GM19467 (cell line): ENCODE data around the gene PHRF1.
A peak's percentile ranks its signal among the peaks of the same experiment; 100 is the strongest.

Experiments used
- ATAC-seq: cut with Tn5 transposase; IDR thresholded peaks from one replicate; pipeline ENCODE4 v1.9.1; 2021; ENCODE audit warnings: mild to moderate bottlenecking, moderate library complexity; ENCODE audit not compliant: unreplicated experiment

Gene PHRF1

DNA sequence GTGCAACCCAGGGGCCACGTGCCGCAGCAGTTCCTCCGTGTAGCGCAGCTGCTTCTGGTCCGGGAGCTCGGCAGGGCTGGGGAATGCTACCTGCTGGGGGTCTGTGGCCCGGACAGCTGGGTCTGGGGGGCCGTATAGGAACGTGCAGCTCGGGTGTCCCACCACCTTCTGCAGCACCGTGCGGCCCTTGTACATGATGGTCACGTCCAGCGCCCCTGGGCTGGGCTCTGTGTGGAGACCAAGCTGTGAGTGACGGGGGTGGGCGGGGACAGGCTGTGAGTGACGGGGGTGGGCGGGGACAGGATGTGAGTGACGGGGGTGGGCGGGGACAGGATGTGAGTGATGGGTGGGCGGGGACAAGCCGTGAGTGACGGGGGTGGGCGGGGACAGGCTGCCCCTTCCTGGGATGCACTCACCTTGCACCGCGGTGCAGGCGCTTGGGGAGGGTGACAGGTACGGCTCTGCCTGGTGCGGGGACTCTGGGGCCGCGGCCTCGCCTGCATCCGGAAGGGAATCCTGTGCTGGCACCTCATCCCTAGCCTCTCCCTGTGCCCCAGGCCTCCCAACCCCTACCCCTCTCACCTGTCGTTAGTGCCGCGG, 37.2 kb downstream of the PHRF1 start:
- ATAC-seq, result no peak

GRCh38 chr11:614021-614622, 37.9 kb downstream of the PHRF1 start:
- no peak for ATAC-seq

GRCh38 chr11:614623-615503, 38.6 kb downstream of the PHRF1 start:
- no peak for ATAC-seq

GRCh38 chr11:615504-616319, 39.4 kb downstream of the PHRF1 start, which contains the start of gene IRF7:
IRF7 (minus strand) TSS chr11:615950; CDS start chr11:615364, 586 bp downstream.
- ATAC-seq, result peak; percentile 76

- ATAC-seq, result no peak
Measured at GRCh38 chr11:616320-617198, 40.3 kb downstream of the PHRF1 start.

GRCh38 chr11:617199-617911, 41.1 kb downstream of the PHRF1 start:
- ATAC-seq, result no peak

GRCh38 chr11:617912-618682, 41.8 kb downstream of the PHRF1 start:
- ATAC-seq, result no peak

DNA sequence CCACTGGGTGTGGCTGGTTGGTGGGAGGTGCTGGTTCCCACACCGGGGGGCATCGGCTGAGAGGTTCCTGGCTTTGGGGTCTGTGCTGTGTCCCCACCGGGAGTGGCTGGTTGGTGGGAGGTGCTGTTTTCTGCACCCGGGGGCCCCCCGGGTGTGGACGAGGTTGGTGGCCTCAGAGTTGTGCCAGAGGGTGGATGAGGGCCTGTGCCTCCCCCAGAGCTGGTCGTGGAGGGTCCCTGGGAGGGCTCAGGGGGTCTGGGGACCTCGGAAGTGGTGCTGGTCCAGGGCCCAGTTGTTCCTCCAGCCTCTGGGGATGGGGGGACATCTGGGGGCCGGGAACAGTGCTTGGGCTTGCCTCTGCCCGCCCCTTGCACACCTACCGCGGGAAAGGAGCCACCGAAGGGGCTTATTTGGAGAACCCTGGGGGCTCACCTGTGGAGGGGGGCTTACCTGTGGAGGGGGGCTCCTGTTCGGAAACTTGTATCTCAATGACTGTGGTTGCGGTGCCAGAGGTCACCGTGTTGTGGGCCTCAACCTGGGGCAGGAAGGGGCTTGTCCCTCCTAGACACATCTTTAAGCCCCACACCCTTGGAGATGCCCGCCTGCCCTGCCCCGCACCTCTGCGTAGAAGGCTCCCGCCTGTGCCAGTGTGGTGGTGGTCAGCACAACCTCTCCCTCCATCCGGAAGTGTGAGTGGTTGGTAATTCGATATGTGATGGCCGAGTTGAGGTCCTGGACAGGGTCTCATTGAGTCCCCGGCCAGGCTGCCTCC, 42.8 kb downstream of the PHRF1 start:
- ATAC-seq, result no peak

DNA sequence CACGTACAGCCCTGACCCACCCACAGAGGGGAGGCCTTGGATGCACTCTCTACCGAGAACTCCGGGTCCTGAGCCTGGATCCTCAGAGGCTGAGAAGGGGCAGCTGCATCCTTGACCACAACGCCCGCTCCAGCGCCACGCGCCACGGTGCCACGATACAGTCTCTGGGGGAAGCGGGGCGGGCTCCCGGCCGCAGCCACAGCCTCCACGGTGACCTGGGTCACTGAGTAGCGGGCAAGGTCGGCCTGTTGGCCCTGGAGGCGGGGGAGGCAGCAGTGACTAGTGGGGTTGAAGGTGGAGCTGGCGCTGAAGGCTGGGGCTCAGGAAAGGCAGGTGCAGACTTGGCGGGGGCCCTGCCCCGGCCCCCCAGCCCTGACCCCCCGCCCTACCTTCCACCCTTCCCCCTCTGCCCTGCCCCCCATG, 43.4 kb downstream of the PHRF1 start:
- ATAC-seq, result no peak

GRCh38 chr11:620201-620600, 43.9 kb downstream of the PHRF1 start:
- ATAC-seq, result no peak

- ATAC-seq, result no peak
Measured at GRCh38 chr11:620935-621814, 44.9 kb downstream of the PHRF1 start.

- no peak for ATAC-seq
Measured at GRCh38 chr11:621838-622237, 45.6 kb downstream of the PHRF1 start.

DNA sequence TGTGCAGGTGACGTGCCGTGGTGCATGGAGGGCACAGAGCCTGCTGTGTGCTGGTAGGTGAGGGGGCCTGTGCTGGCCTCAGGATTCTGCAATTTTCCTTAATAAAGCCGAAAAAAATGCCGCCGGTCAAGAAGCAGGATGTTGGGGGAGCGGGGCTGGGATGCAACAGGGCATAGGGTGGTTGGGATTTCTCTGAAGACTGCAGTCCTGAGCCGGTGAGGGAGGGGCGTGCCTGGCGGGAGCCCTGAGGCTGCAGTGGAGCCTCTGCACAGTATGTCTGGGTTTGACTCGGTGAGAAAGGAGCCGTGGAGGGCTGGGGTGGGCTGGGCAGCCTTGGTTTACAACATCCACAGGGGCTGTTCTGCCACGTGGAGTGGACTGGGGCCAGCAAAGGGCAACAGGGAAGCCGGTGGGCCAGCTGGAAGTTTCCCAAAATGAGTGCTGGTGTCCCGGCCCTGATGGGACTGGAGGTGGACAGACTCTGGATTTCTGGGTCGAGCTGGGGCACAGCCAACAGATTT, 47.1 kb downstream of the PHRF1 start:
- ATAC-seq, result no peak

GRCh38 chr11:623999-624704, 47.9 kb downstream of the PHRF1 start:
- ATAC-seq, result no peak

DNA sequence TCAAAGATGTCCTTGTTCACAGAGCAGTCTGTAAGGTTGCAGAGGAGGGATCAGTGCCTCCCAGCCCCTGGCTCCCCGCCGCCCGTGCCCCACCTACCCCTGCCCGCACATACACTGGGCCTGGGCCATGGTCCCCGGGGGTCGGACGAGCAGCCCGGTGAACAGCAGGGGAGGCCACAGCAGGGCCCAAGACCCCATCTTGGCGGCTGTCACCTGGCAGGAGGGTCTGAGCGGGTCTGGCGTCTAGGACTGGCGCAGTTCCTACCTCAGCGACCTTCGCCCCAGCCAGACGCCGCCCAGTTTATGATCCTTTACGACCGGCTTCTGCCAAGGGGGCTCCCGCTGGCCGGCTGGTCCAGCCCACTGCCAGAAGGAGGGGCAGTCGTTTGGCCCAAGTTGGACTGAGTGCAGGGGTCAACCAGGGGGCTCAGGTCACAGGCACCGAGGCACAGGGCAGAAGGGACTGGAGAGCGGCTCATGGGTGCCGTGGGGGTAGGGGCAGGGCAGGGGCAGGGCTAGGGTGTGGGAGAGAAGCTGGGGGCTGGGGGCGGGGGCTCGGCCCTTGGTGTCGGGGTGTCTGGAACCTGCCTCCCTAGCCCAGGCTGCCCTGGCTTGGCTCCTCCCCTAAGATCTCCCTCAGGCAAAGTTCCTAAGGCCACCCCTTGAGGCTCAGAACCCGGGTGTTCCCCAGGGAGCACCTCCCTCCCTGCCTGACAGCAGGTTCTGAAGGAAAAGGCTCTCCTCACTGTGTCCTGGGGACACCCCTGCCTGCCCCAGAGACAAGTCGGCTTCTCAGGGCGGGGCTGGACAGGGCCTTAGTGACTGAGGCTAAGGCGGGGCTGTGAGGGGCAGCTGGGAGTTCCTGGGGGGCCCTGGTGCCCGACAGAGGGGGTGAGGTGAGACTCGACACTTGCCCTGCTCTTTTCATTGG, 48.7 kb downstream of the PHRF1 start, which contains the start of gene CDHR5:
TSS of gene CDHR5 (minus strand) at position 251 of the 931 bp plus-strand sequence. CDS start at position 198, 53 bp downstream.
- no peak for ATAC-seq
